Stimulated activated CD4-positive, alpha-beta T cell treated with anti-CD3 and anti-CD28 coated beads, TNF-alpha, amount 100 ng/mL, for 1 hour (primary cell): ENCODE measurements around the gene CDKN2B-AS1.

Experiments
- DNase-seq, 3 donors: peaks; one replicate each; pipeline ENCODE4 v3.0.0-alpha.2; 2020; ENCODE audit warnings: low read depth in 3 of 3, low spot score in 1 of 3

Gene CDKN2B-AS1

DNA sequence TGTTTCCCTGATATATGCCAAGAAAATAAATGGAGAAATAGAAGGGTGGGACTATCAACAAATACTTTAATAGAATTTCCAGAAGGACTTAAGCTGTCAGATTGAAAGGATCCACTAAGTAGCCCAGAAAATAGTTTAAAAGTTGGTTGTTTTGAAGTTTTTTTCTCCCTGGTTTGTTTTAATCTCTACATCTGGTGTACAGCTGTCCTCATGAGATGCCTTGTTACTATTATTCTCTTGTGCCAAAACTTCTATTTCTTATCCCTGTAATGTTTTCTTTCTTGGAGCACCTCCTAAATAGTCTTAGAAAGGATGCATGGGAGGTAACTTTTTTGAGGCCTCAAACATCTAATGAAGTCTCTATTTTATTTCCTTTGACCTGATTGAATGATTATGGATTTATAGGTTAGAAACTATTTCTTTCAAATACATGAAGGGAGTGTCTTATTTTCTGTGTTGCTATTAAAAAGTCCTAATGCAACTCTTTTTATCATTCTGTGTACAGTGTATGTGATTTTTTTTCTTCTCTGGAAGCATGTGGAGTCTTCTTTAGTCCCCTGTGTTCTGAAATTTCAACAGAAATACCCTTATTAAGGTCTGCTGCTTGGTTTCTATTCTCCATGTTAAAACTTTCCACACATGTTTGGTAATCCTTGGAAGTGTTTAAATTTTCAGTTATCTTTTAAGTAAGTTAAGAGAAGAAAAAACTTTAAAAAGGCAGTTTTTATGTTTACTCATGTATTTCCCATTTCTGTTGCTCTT lies 154.5 kb downstream of the CDKN2B-AS1 start:
- no peak for DNase-seq

DNA sequence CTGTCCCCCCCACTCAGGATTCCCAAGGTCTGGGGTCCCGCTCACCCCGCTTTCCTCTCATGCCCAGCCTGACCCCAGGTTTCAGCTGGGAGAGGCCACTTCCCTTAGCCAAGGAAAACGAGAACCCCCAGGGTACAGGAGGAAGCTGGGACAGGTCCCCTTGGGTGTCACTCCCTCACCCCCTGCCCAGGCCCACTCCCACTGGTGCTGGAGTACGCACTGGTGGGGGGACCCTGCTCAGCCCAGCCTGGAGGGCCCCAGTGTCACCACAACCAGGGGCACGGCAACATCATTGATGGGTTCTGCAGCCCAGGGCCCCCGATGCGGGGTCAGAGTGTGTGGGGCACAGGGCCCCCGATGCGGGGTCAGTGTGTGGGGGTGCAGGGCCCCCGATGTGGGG lies 159.5 kb downstream of the CDKN2B-AS1 start:
- no peak for DNase-seq

DNA sequence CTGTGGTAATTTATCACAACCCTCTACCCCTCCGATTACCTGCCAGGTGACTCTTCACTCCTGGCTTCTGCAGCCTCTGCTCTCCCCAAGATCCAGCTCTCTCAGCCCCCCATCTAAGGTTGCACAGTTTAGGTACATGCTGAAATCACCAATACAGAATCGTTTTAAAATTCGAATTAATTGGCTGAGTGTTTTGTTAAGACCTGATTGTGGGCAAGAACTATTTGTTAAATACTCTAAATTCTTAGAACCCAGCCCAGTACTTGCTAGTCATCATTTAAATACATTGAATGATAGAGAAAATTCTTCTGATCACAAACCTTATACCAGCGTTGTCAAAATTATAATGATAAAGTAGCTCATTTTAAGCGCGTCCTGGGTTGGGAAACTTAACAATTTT lies 162.0 kb downstream of the CDKN2B-AS1 start:
- DNase-seq = no peak

DNA sequence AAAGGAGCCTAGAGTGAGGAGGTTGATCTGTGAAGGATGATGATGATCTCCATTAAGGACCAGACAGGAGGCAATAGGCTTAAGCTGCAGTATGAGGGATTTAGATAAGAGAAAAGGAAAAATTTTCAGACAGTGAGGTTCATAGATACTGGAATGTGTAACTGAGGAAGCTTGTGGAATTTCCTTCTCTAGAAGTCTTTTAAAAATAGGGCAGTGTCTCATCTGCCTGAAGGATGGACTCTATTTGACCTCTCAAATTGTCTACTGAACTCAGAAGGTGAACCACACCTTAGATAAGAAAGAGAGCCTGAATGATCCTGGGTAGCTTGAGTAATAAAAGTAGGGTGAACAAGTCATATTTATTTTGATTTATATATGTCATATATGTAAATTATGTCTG lies 162.7 kb downstream of the CDKN2B-AS1 start:
- DNase-seq = no peak

DNA sequence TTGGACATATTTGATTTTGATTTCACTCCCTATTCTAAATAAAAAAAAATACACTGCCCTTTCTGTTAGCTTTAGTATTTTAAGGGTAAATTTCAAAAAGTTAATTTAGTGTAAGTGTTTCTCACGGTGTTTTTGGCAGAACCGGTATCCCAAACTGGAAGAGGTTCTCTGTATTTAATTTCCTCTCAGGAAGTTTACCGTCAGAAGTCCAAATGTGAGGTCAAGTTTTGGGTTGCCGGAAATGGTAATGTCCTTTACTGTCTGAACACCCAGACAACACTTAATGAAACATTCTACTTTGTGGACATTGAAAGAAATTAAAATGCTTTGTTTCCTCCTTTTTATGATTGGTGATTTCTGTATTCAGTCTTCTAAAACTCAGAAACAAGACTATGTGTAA lies 163.2 kb downstream of the CDKN2B-AS1 start:
- no peak for DNase-seq

DNA sequence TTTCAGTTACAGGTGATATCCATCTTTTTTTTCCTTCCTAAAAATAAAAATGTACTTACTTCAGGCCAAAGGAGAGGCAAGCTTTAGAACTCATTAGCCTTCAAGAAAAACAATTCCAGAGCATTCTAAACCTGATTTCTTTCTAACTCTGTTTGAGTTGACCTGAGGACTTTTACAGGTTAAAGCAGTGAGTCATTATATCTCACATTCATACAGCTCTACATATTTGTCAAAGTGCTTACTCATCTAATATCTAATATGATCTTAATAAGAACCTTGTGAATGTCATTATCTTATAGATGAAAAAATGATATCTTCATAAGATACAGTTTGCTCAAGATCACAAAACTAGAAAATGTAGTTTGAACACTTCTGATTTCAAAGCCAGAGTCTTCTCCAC lies 163.7 kb downstream of the CDKN2B-AS1 start:
- DNase-seq = no peak

DNA sequence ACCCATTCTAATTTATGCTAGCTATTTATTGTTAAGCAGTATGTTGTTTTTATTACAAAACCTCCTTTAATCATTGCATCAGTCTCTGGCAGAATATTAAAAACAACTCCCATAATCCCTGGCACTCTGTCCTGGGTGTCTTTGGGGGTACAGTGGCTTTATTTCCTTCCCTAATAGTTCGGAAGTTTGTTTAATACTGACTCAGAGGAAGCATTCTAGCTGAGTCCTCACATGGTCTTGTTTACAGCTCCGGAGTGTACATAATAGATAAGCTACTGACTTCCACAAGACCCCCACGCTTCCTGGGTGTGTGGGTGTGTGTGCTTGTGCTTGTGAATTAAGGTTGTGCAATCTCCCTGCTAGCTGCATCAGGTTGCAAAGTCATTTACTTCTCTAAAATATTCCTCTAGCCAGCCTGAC lies 164.3 kb downstream of the CDKN2B-AS1 start:
- DNase-seq = no peak

DNA sequence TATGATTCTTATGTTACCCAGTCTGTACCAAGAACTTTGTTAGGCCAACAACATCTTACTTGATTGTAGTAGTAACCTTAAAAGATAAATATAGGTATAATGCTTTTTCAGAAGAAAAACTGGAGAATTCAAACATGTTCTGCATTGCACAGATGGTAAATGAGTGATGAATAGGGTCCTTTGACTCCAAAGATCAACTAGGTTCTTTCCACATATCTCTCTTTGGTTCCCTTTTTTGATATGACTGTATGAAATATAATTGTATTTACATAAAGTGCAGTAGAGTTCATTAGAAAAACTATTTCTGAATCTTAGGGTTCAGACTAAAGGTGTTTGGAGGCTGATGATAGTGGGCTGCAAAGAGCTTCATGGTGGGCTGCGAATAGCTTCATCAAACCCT lies 165.0 kb downstream of the CDKN2B-AS1 start:
- DNase-seq = no peak

DNA sequence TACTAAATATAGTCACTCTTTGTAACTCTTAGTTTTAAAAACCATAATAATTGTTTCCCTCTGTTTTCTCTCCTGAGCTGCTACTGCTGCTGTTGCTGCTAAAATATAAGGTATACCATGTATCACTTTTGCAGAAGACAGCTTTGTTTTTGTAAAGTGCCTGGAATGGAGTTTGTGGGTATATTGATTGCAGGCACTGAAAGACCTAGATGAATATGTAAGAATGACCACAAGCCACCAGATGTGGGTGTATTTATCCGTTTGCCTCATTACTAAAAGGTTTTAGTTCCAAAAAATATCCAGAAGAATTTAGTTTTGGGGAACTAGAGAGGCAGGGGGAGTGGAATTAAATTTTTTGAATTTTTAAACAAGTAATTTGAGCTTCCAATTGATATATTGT lies 165.6 kb downstream of the CDKN2B-AS1 start:
- no peak for DNase-seq

DNA sequence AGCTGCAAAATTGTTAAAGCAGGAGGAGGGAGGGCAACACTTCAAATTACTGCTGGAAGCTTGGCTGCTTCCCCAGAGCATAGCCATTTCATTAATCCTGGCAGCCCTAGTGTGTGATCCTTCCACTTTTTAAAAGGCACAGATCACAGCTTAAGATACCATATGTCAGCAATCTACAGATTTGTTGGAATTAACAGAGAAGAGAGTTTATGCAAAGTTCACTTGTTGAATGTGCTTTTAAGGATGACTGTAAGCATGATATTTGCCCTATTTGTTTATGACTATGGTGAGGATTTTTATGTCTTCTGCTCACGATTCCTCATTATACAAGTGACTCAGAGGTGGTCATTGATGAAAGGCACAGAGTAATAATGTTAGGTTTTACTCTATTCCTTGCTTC lies 170.6 kb downstream of the CDKN2B-AS1 start:
- DNase-seq = no peak

DNA sequence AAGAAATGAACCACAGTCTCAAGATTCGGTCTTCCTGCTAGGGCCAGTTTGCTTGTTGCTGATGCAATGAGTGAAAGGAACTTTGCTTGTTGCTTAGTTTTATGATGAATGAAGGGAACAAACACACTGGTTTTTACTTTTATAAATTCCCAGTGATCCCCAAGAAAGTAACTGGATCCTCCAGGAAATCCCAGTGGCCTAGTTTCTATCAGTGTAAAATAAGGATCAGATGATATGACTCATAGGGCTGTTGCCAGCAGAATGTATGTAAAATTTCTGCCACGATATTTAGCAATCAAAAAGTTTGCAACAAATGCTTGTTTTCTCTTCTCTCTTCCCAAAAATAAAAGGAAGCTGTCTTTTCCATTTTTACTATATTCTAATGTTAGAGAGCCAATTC lies 174.7 kb downstream of the CDKN2B-AS1 start:
- DNase-seq = no peak

DNA sequence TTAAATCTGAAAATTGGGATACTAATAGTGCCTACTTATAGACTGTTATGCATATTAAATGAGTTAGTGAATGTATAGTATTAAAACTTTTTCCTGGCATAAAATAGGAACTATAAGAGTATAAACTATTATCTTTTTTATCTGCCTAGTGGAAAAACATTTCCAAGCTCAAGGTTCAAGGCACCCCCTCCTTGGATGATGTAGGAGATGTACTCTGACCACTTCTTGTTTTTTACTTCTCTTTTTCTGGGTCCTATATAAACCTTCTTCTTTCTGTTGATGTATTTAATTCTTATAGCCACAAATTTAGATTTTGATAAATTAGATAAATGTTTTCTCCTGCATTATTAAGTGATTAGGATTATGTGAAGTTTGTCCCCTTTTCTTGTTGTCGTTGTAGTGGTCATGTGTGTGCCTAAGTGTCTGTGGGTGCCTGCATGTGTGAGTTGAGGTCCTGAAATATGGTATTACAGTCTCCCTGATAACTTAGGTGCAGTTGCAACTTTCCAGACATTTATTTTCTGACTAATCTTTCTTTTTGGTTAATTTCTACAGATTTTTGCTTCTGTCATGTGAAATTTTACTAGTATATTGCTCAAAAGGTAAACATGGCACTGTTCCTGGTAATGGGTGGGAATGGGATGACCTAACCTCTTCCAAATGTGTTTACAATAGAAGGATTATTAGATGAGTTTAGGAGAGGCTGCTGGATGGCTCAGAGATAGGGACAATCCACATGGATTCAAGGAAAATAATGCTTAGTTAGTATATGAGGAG lies 175.3 kb downstream of the CDKN2B-AS1 start:
- DNase-seq = no peak
